GM12875 (cell line): Measurements from ENCODE around the gene ARHGEF28.

ENCODE experiments used
- H3K4me3 ChIP-seq: one replicate; pipeline ENCODE4 v1.5.1; 2011; ENCODE audit warnings: low read depth, low read length, control low read depth
- CTCF ChIP-seq: IDR thresholded peaks from 2 replicates; pipeline ENCODE4 v1.5.1; 2011; ENCODE audit warnings: low read depth, mild to moderate bottlenecking, control low read depth, inconsistent platforms, low read length, moderate library complexity, borderline replicate concordance; ENCODE audit not compliant: insufficient read depth

The ARHGEF28 gene

GRCh38 chr5:73814233-73814846, 188.3 kb downstream of the ARHGEF28 start:
- no peak overlapping the region for H3K4me3 ChIP-seq
- TF ChIP-seq CTCF: no peak

GRCh38 chr5:73815631-73816030, 189.6 kb downstream of the ARHGEF28 start:
- no peak for TF ChIP-seq CTCF
- H3K4me3 ChIP-seq: no peak overlapping the region

- TF ChIP-seq CTCF: no peak
- no peak overlapping the region for H3K4me3 ChIP-seq
Observed at GRCh38 chr5:73816656-73817420, 190.8 kb downstream of the ARHGEF28 start.

GRCh38 chr5:73818357-73818756, 192.4 kb downstream of the ARHGEF28 start:
- TF ChIP-seq CTCF: no peak

GRCh38 chr5:73820326-73820725, 194.3 kb downstream of the ARHGEF28 start:
- no peak overlapping the region for H3K4me3 ChIP-seq
- no peak for TF ChIP-seq CTCF

More at GRCh38 chr5:73818357-73818756, 192.4 kb downstream of the ARHGEF28 start:
- H3K4me3 ChIP-seq: no peak overlapping the region

- TF ChIP-seq CTCF: no peak
- no peak overlapping the region for H3K4me3 ChIP-seq
Observed at GRCh38 chr5:73821003-73821402, 195.0 kb downstream of the ARHGEF28 start.
